NCI-H2196 treated with DMSO at 0.1 percent for 48 hours (cell line): ENCODE data around the gene BSN.

Experiments used
- DNase-seq: peaks from one replicate; lab custom pipeline; 2025; ENCODE audit not compliant: unreplicated experiment; lab: John Stamatoyannopoulos, UW

BSN gene

DNA sequence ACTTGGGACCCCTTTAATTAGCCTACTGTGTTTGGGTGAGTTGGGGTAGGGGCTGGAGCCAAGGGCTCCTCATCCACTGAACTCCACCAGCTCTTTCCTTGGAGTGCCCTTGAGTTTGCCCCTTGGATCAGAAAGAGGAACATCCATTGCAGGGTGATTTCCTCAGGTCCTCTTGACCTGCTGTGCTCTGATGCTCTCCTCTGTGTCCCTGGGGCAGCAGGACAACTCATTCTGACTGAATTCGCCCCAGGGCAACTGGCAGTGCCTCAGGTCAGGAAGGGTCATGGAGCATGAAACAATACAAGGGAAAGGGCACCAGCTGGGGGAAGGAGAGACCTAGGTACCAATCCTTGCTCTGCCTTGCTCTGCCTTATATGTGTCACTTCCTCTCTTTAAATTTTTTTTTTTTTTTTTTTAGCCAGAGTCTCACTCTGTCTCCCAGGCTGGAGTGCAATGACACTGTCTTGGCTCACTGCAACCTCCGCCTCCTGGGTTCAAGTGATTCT is 47.8 kb downstream of the BSN start:
- no peak for DNase-seq

DNA sequence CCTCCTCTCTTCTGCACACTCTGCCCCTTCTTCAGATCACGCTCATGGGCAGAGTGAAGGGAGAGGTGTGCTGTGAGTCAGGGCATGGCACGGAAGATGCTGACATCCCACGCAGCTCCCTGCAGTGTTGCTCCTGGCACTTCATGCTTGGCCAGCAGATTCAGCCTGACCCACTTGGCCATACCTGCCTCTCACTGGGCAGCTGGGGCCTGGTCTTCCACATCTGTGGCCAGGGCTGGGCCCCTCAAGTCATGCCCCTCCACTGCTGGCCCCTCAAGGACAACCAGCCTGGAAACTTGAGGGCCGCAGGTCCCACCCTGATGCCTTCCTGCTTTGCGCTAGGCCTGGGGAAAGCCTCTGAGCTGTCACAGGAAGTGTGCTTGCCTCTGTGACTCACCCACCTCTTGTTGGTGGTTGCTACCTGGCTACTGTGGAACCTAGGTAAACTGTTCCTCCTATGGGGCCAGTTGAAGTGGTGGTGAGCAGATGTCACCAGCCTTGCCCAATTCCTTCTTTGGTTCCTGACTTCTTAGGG is 48.7 kb downstream of the BSN start:
- no peak for DNase-seq

DNA sequence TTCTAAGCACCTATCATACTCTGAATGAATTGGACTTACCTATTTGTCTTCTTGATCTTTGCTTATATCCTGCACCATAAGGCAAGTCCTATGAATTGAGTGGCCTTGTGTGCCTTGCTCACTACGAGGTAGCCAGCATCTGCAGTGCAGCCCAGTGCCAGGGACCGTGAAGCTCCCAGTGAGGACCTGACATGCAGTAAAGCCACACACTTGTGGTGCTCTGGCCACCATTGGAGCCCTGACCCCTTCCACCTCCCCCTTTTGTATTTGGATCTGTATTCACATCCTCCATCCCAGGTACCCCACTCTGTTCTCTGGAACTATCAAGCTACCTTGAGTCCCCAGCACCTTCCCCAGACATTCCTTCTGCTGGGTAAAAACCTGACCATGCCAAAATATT is 52.1 kb downstream of the BSN start:
- no peak for DNase-seq

DNA sequence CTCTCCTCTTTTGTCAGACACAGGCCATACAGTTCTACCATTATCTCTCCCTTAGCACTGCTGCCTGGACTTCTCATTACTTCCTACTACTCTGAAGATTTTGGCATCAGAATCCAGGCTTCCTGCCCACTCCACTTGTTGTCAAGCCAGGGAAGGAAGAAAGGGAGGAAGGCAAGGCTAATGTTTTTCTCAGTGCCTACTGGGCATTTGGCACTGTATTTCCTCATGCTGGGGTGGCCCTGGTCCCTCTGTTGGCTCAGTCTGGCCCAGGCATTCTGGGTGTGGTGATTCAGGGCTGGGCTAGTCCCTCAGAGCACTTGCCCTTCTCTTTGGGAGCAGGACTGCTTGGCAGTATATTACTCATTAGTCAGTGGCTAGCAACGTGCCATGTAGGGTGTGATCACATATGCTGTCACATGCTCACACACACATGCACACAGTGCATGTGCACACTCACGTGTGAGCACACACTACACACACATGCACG is 52.9 kb downstream of the BSN start:
- DNase-seq = no peak

DNA sequence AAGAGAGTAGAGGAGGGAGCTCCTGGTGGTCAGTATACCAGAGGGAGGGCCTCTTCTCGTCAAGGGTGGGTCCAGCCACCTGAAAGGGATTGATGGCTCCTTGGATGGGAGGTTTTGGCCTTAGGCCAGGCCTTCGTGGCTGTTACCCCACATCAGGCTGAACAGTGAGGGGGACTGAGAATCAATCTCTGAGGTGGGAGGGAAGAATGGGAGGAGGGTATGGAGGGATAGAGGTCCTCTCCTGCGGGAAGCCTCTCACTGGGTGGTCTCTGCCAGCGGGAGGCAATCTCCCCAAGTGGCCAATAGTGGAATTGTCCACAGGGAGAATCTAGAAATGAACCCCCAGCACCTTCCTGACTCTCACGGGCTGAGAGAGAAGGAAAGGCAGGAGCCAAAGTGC is 53.5 kb downstream of the BSN start:
- DNase-seq = no peak

DNA sequence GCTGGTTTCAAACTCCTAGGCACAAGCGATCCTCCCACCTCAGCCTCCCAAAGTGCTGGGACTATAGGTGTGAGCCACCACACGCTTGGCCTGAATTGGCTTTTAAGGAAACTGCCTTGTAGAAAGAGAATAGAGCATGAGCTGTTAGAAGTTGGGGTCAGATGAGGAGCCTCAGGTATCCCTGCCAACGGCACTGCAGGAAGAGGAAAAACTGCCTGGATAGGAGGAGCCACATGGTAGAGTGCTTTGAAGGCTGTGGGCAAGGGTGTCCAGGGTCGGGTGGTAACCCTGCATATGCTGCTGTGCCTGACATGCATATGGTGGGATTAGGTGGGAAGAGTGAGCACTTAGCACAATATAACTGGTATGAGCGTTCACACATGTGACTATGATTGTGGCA is 55.0 kb downstream of the BSN start:
- no peak for DNase-seq

DNA sequence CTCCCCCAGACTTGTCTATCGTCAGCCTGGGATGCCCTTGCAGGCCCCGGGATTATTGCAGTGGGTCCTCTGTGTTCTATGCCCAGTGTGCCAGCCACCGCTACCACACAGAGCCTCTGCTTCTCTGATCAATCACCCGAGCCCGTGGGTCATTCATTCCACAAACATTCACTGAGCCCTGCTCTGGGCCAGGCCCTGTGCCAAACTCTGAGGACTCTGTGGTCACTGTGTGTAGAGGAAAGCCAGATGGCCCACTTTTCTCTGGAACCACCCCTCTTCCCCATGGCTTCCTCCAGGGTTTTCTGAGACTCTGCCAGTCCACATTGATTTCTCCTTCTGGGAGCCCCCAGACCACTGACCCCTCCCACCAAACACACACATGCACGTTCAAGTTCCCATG is 55.5 kb downstream of the BSN start:
- no peak for DNase-seq

DNA sequence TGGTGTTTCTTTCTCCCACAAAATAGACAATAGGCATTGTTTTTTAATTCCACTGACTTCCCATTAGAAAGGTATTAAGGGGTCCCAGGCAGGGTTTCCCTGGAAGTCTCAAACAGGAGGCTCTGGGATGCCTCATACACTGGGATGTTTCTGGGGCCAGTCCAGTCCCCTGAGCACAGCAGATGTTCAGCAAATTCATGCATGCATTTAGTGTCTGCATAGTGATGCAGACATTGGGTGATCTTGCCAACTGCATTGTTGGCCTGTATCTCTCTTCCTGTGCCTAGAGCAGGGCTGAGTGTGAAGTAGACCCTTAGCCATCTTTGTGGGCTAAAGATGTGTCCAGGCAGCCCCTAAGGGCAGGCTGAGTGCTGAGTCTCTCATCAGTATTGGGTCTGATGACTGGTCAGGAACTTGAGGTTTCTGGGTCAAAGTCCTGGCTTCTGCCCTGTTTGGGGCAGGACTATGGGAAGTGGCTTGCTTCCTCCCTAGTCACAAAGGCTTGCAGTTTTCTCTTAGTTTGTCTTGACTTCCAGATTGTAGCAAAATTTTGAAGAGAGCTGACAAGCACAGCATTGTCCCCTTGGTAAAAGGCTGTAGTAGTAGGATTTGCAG is 56.5 kb downstream of the BSN start:
- DNase-seq = no peak

DNA sequence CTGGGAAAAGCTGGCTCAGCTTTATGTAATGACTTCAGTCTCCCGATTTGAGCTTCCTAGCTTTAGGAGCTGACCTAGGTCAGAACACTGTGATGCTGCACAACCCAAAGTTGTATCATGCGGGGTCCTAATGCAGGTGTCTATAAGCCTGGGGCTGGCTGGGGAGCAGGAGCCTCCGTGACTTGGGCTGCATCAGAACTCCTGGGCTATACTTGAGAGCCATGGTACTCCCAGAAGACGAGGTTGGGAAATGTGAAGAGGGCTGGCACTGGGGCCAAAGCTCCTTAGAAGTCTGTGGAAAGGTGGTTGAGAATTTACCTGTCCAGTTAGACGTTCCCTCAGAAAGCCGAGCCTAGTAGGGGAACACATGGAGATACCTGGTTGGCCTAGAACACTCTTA is 57.0 kb downstream of the BSN start:
- DNase-seq = no peak

DNA sequence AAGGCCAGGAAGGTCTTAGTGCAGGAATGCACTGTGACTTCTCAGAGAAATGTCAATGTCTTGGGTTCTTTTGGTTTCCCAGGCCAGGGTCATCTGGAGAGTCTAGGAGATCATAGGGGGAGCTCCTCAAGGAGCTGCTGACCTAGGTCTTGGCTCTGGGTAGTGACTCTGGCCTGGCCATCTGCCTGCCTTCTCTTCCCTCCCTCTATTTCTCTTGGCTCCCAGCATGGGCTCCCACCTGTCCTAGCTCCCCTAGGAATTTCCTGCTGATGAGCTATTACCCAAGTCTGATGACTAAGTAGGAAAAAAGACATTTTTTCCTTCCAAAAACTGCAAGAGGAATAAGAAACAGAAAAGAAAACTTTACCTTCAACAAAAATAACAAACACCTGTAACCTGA is 57.4 kb downstream of the BSN start:
- DNase-seq = no peak

DNA sequence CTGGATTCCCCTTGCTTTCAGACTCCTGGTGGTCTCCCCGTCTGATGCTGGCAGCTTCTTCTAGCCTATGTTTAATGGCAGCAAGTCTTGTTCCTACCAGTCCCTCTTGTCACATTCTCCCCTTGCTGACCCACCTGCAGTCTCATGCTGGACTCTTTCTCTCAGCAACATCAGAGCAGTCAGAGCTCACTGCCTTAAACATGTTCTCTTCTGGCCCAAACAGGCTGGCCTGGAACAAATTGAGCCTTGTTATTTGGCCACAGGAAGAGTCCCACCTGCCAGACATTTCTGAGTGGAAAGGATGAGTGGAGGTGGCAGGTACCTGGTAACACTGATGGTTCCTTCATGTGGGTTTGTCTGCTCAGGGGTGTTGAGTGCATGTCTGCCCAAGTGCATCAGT is 60.7 kb downstream of the BSN start:
- DNase-seq = no peak

DNA sequence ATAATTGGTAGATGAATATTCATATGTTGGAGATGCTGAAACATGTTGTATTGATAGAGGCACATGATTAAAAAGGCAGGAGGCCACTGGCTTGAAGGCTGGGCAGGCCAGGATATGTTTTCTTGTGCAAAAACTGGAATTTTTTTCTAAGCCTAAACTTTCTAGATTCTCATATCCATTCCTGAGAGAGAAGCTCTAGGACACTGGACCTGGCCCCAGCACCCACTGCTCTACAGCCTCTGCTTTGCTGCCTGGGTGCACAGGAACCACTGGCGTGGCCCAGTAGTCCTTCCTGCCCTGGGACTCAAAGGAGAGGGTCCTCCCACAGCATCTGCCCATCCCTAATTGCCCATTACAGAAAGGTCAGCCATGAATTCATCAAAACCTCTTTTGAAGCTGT is 61.8 kb downstream of the BSN start:
- no peak for DNase-seq

DNA sequence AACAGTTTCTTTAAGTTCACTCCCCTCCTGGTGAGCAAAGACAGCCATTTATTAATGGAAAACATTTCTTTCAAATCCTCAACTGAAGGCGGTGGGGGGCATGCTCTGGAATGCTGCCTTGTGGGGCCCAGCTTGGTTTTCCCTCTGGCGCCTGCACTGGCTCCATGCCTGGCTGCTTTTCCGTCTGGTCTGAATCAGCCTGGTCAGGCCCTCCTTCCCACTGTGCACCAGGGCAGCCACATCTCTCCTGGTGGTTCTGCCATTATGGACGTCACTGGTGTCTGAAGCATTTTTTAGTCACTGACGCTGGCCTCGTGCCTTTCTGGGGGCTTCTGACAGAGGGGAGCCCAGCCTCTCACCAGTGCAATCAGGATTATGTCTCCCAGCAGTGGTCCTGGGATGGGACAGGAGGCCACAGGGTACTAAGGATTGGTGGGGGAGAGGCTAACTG is 62.2 kb downstream of the BSN start:
- DNase-seq = no peak

DNA sequence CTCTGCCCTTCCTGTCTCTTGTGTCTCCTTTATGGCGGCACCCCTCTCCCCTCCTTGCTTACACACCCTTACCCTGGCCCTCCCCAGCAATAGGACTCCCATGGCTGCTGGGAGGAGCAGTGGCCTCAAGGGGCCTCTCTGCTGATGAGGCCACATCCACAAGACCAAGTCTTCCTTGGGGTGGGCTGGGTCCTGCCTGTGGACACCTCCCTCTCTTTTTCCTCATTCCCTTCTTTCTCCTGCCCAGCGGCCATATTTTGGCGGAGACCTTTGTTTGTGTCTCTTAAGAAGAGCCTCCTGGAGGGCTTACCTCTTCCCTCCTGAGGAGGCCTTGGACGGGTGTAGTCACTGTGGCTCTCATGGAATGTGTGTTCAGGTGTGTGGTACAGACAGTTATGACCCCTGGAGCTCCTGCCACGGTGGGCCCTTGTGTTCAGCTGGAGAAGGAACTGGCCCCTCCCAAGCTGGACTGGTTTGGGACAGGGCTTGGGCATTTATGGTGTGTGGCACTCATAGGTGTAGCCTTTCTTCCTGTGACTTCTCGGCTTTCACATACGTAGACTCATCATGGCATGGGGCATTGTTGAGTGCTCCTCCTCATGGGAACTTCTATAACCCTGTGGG is 63.2 kb downstream of the BSN start:
- DNase-seq = no peak

DNA sequence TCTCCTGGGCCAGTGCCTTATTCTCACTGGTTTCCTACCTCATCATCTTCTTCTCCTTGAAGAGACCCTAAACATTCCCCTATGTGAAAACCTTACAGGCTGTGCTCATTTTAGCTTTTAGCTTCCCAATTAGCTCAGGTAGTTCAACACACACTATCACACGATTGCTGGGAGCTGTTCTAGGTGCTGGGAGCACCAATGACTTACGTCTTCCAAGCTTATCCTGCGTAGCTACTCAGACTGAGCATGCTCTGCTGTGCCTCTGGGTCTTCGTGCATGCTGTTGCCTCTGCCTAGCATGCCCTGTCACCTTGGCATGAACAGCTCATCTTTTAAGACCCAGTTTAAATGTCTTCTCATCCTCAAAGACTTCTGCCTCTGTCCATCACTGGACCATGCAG is 64.1 kb downstream of the BSN start:
- DNase-seq = no peak

DNA sequence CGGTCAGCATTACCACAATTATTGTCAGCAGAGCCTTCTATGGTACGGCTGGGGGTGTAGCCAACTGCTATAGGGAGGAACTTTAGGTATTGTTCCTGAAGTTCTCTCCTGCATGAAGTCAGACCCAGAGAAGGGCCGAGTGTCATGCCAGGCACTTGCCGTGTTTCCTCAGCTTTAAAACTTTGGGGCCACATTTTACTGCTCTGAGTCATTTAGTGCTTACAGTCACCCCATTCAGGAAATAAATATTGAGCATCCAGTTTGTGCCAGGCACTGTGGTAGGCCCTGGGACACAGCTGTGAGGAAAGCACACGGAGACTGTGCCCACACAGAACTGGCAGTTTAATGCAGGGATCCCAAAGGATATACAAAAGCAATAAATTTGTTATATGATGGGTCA is 65.4 kb downstream of the BSN start:
- no peak for DNase-seq

DNA sequence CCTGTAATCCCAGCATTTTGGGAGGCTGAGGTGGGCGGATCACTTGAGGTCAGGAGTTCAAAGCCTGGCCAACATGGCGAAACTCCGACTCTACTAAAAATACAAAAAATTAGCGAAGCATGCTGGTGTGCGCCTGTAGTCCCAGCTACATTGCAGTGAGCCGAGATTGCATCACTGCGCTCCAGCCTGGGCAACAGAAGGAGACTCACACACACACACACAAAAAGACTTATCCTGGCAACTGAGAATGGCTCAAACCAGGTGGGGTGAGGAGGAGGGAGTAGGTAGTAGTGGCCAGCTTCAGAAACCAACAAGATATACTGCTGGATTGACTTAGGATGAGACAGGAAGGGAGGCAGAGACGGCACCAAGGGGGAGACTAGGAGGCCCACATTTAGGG is 66.5 kb downstream of the BSN start:
- no peak for DNase-seq

DNA sequence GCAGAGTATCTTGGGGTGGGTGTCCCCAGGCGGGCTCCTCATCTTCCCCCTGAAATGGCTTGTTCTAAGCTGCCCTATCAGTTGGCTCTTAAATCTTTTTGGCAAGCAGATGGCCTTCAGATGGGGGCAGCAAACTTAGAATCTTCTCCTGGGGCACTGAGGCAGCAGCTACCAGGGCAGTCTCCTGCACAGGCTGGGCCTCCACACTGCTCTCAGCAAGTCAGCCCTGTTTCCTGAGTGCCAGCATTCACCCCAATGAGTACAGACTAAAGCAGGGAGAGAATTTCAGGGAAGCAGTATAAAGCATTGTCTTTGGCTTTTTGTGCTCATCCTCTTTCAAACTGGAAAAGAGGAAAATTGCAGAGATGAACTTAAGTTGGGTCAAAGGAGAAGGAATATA is 68.8 kb downstream of the BSN start:
- no peak for DNase-seq

DNA sequence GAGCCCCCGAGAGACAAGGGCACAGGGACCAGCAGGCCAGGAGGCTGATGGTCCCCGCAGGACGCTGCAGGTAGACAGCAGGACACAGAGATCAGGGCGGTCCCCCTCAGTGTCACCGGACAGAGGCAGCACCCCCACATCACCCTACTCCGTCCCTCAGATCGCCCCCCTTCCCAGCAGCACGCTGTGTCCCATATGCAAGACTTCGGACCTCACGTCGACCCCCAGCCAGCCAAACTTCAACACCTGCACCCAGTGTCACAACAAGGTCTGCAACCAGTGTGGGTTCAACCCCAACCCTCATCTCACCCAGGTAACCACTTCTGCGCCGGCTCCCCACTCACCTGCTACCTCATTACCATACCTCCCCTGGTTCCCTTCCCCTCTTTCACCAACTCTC is 70.8 kb downstream of the BSN start:
- no peak for DNase-seq

DNA sequence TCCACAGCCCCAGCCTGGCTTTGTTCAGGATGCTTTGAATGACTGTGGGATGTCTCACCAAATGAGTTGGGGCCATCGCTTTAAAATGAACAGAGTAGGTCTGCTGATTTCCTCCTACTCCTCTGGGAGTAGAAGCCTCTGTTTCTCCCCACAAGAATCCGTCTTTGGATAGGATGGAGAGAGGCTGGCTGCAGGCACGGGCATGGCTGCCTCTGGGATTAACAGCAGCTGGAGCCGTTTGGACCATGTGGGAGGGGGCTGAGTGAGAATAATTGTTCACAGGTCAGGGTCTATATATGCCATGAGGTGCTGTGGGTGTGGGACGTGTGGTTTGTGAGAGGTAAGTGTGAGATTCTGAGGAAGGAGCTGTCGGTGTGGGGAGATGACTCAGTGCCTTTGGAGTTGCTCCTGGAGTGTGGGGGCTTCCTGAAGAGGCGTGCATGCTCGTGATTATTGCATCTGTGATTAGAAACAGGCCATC is 71.9 kb downstream of the BSN start:
- no peak for DNase-seq

DNA sequence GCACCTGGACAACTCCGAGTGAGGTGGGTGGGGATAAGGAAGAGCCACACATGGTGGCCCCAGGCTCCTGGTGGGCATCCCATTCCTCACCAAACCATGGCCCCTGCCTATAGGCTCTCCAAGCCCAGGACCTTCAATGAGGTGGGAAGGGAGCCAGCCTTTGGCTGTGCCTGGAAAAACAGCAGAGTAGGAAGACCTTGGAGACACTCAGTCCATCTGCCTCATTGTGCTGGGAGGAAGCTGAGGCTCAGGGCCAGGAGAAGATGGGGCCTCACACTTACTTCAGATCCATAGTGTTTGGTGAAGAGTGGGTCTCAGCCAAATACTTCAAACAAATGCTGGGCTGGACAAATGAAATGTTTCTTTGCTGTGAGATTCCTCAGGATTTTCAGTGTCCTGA is 72.5 kb downstream of the BSN start:
- no peak for DNase-seq

DNA sequence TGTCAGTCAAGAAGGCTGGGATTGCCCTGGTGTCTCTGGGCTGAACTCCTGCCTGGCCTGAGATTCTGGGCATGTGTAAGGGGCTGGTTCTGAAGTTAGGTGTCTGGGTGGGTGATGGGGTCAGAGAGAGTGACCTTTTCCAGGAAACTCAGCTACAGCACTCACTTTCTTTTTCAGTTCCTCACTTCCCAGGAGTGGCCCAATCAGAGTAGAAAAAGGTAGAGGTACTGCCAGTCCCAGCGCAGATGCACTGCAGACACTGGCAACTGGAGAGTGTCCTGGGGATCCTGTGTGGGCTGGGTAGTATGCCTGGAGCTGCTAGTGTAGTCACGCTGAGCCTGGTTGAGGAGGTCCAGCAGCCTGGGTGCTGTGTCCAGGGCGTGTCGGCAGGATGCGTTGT is 73.4 kb downstream of the BSN start:
- no peak for DNase-seq

DNA sequence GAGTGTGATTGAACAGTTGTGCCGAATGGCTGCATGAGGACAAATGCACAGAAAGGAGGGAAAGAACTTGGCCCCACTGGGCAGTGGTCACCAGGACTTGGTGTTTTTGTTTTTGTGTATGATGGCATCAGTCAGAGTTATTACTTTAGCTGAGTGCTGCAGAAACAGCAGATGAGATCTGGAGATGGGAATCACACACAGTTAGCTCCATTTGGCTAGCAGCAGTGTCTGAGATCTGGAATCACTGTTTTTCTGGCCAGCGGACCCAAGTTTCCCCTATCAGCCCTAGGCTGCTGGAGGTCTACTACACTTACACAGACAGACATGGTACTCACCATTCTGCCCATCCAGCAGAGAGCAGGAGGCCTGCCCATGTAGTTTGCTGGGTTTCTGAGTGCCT is 74.0 kb downstream of the BSN start:
- no peak for DNase-seq
